ENCODE data around the gene ADH6.

DNA sequence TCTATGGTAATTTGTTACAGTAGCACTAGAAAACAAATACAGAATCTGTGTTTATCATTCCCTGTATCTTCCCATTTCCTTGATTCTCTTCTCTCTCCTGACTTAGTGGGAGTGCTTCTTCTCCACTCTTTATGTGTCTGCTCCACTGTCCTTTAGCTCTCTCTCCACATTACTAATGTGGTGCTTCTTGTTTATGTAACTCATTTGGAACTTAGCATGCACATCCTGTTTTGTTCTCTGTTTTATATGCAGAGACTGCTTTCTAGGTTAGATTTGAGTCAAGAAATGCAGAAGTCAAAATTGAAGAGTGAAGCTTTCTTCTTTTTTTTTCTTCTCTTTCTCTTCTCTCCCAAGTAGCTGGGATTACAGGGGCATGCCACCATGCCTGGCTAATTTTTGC lies 45.9 kb upstream of the ADH6 start:
- TF ChIP-seq, protein P1, sequence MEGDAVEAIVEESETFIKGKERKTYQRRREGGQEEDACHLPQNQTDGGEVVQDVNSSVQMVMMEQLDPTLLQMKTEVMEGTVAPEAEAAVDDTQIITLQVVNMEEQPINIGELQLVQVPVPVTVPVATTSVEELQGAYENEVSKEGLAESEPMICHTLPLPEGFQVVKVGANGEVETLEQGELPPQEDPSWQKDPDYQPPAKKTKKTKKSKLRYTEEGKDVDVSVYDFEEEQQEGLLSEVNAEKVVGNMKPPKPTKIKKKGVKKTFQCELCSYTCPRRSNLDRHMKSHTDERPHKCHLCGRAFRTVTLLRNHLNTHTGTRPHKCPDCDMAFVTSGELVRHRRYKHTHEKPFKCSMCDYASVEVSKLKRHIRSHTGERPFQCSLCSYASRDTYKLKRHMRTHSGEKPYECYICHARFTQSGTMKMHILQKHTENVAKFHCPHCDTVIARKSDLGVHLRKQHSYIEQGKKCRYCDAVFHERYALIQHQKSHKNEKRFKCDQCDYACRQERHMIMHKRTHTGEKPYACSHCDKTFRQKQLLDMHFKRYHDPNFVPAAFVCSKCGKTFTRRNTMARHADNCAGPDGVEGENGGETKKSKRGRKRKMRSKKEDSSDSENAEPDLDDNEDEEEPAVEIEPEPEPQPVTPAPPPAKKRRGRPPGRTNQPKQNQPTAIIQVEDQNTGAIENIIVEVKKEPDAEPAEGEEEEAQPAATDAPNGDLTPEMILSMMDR (IDR thresholded peaks at IDR 0.05): no peak
- TF ChIP-seq POLR2A (IDR thresholded peaks at IDR 0.05): no peak
- no peak for TF ChIP-seq EP300 (IDR thresholded peaks at IDR 0.05)
- TF ChIP-seq POLR2AphosphoS5 (IDR thresholded peaks at IDR 0.05): no peak
